ENCODE measurements around the gene AFTPH. TPM values are rescaled to one million over a fixed set of nuclear protein-coding genes. Genes with fewer than 3 reads are reported as not detected.

AFTPH gene
- total RNA-seq, 4 donors from 2014 or later = 30.3 to 52.8 (median 43.8) TPM

GRCh38 chr2:64543008-64543697, 19.0 kb downstream of the AFTPH start:
- H3K36me3 ChIP-seq = no peaks in the 10 kb centered on the region
- no peaks in the 10 kb centered on the region for H3K9me3 ChIP-seq
- TF ChIP-seq CTCF (IDR thresholded peaks at IDR 0.05) (no peak), POLR2A (IDR thresholded peaks at IDR 0.05) (no peak)
- intact Hi-C loops (cut with DNase I) = no loop called here
- no peak overlapping the region for H3K27ac ChIP-seq
- DNase-seq = no peak
- H3K27me3 ChIP-seq = no peaks in the 10 kb centered on the region
- H3K4me3 ChIP-seq = no peak overlapping the region
- peaks cover 0 to 12% (median 0%) of the 10 kb centered on the region in 3 donors for H3K4me1 ChIP-seq

- peaks cover 0 to 12% (median 0%) of the 10 kb centered on the region in 3 donors for H3K4me1 ChIP-seq
- no peak overlapping the region for H3K4me3 ChIP-seq
- H3K36me3 ChIP-seq = peaks cover 0 to 27% (median 0%) of the 10 kb centered on the region in 3 donors
- H3K27me3 ChIP-seq = no peaks in the 10 kb centered on the region
- 60 to 72% methylated on average over 3 of the region's 3 CpGs for WGBS, 2 donors
- no peaks in the 10 kb centered on the region for H3K9me3 ChIP-seq
- DNase-seq = no peak
- no peak for TF ChIP-seq CTCF (IDR thresholded peaks at IDR 0.05)
- no peak overlapping the region for H3K27ac ChIP-seq
- intact Hi-C loops (cut with DNase I) = no loop called here
Measured at GRCh38 chr2:64548761-64549160, 24.6 kb downstream of the AFTPH start.

DNA sequence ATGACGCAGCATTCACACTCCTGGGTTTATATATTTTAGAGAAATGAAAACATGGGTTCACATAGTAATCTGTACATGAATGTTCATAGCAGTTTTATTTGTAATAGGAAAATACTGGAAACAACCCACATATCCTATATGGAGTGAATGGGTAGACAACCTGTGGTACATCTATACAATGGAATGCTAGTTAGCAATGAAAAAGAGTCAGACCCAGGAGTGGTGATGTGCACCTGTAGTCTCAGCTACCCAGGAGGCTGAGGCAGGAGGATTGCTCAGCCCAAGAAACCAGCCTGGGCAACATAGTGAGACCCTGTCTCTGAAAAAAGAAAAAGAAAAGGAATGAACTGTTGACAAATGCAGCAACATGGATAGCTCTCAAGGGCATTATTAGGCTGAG, 25.9 kb downstream of the AFTPH start:
- 97 to 100% methylated on average over 1 of the region's 1 CpG for whole genome bisulfite sequencing, 2 donors
- Histone ChIP-seq H3K27me3 (no peaks in the 10 kb centered on the region), H3K4me1 (peaks cover 0 to 1% (median 0%) of the 10 kb centered on the region in 3 donors), H3K36me3 (peaks cover 0 to 28% (median 0%) of the 10 kb centered on the region in 3 donors), H3K4me3 (no peak overlapping the region), H3K27ac (no peak overlapping the region), H3K9me3 (no peaks in the 10 kb centered on the region)
- intact Hi-C loops (cut with DNase I) = no loop called here
- no peak for DNase-seq
- no peak for TF ChIP-seq POLR2A (IDR thresholded peaks at IDR 0.05)
- no peak for TF ChIP-seq CTCF (IDR thresholded peaks at IDR 0.05)

- no peak for TF ChIP-seq POLR2A (IDR thresholded peaks at IDR 0.05)
- TF ChIP-seq CTCF (IDR thresholded peaks at IDR 0.05) = no peak
- Histone ChIP-seq H3K27me3 (no peaks in the 10 kb centered on the region), H3K36me3 (peaks cover 0 to 28% (median 0%) of the 10 kb centered on the region in 3 donors), H3K27ac (no peak overlapping the region), H3K4me3 (no peak overlapping the region), H3K4me1 (peaks cover 0 to 3% (median 0%) of the 10 kb centered on the region in 3 donors), H3K9me3 (no peaks in the 10 kb centered on the region)
- 88 to 100% methylated on average over 1 of the region's 1 CpG for WGBS, 2 donors
- no peak for DNase-seq
- intact Hi-C loops (cut with DNase I) = no loop called here
Measured at GRCh38 chr2:64551851-64552250, 27.7 kb downstream of the AFTPH start.

- no peak for DNase-seq
Measured at GRCh38 chr2:64554117-64554516, 30.0 kb downstream of the AFTPH start.

More at GRCh38 chr2:64554117-64554516, 30.0 kb downstream of the AFTPH start:
- TF ChIP-seq POLR2A (IDR thresholded peaks at IDR 0.05) (no peak), CTCF (IDR thresholded peaks at IDR 0.05) (no peak)
- no peaks in the 10 kb centered on the region for H3K9me3 ChIP-seq
- intact Hi-C loops (cut with DNase I) = no loop called here
- peaks cover 0 to 3% (median 0%) of the 10 kb centered on the region in 3 donors for H3K4me1 ChIP-seq
- no peak overlapping the region for H3K4me3 ChIP-seq
- peaks cover 0 to 34% (median 0%) of the 10 kb centered on the region in 3 donors for H3K36me3 ChIP-seq
- H3K27ac ChIP-seq = no peak overlapping the region
- no peaks in the 10 kb centered on the region for H3K27me3 ChIP-seq

Measured in esophagus squamous epithelium (tissue), 5 donors.